Gastrocnemius medialis (tissue), 4 donors: Measurements from ENCODE around the gene FBXL17. TPM values are rescaled to one million over a fixed set of nuclear protein-coding genes. Genes with fewer than 3 reads are reported as not detected.

Source experiments
- ATAC-seq, 2 donors: fragments of 150-250 bp; one replicate each; pipeline ENCODE4 v1.9.1; 2016
- DNase-seq, 2 donors: peaks; one replicate each; pipeline ENCODE4 v3.0.0-alpha.2; 2019
- H3K27ac ChIP-seq, 4 donors: fragments of 200-600 bp; sonication (generic); 1 replicate in 1 of 4; 2 replicates in 3 of 4; pipeline ENCODE4 v1.5.1; 2016 to 2018; ENCODE audit warnings: mild to moderate bottlenecking in 2 of 4, moderate library complexity in 1 of 4
- H3K27me3 ChIP-seq, 3 donors: fragments of 200-600 bp; sonication (generic) in 2 of 3; 1 replicate in 1 of 3; 2 replicates in 2 of 3; pipeline versions ENCODE4 v1.5.1 to v1.6.0; 2016 to 2019; ENCODE audit warnings: mild to moderate bottlenecking in 1 of 3, moderate library complexity in 1 of 3
- H3K36me3 ChIP-seq, 2 donors: fragments of 200-600 bp; sonication (generic) in 1 of 2; one replicate each; pipeline ENCODE4 v1.5.1; 2017 to 2018
- H3K4me1 ChIP-seq, 2 donors: fragments of 200-600 bp; sonication (generic) in 1 of 2; one replicate each; pipeline ENCODE4 v1.5.1; 2016 to 2017; ENCODE audit warnings: mild to moderate bottlenecking in 2 of 2
- H3K4me3 ChIP-seq, 4 donors: fragments of 200-600 bp; sonication (generic) in 3 of 4; 1 replicate in 1 of 4; 2 replicates in 3 of 4; pipeline ENCODE4 v1.5.1; 2016 to 2019; ENCODE audit warnings: mild to moderate bottlenecking in 2 of 4
- H3K9me3 ChIP-seq, 3 donors: fragments of 200-600 bp; sonication (generic) in 2 of 3; 1 replicate in 1 of 3; 2 replicates in 2 of 3; pipeline ENCODE4 v1.5.1; 2016 to 2019
- CTCF ChIP-seq, 5 experiments: fragments of 450-650 bp in 3 of 5; fragments of 200-600 bp in 2 of 5; sonication (generic) in 2 of 5; IDR thresholded peaks in 4 of 5; conservative IDR thresholded peaks in 1 of 5; 1 replicate in 4 of 5; 2 replicates in 1 of 5; pipeline ENCODE4 v1.5.1; 2016 to 2019; ENCODE audit warnings: antibody characterized with exemption in 5 of 5, mild to moderate bottlenecking in 3 of 5, moderate library complexity in 3 of 5
- POLR2A ChIP-seq, 2 donors: fragments of 450-650 bp; IDR thresholded peaks; one replicate each; pipeline ENCODE4 v1.6.1; 2017; ENCODE audit warnings: antibody characterized with exemption in 2 of 2, mild to moderate bottlenecking in 2 of 2, moderate library complexity in 2 of 2
- in situ Hi-C, 4 donors: fragments of 200-750 bp; cut with MboI; loops; one replicate each; pipeline versions ENCODE4 v1.15.0 to v1.8.0; 2017; ENCODE audit warnings: low sequenced_read_pairs in 4 of 4
- intact Hi-C: fragments of 100-400 bp; cut with DNase I; formaldehyde crosslinking; loops from one replicate; pipeline ENCODE4 v1.15.1; 2023; ENCODE audit warnings: low total_unique reads
- total RNA-seq, 4 donors: library from RNA; depleted of rRNA; stranded (reverse); fragments of >200 nt; gene quantifications; one replicate each; pipeline versions ENCODE4 v1.1.0 to v1.2.3, GENCODE V29; 2016

The FBXL17 gene
- total RNA-seq, 4 donors from 2014 or later: 23.3 to 33.4 (median 26.9) TPM

- Histone ChIP-seq H3K27me3 (no peaks in the 10 kb centered on the region), H3K4me1 (no peaks in the 10 kb centered on the region), H3K36me3 (no peaks in the 10 kb centered on the region), H3K27ac (no peak overlapping the region), H3K4me3 (no peak overlapping the region), H3K9me3 (no peaks in the 10 kb centered on the region)
- TF ChIP-seq POLR2A (IDR thresholded peaks at IDR 0.05) (no peak), CTCF (IDR thresholded peaks at IDR 0.05 in 4 of 5, conservative IDR thresholded peaks at IDR 0.05 in 1 of 5) (no peak)
- no peak for DNase-seq
- ATAC-seq: no peak
- intact Hi-C loops: no loop called here
- in situ Hi-C loops: no loop called here
Observed at GRCh38 chr5:108079753-108080152, 302.1 kb downstream of the FBXL17 start.

- no peaks in the 10 kb centered on the region for H3K9me3 ChIP-seq
- no peaks in the 10 kb centered on the region for H3K36me3 ChIP-seq
- no peaks in the 10 kb centered on the region for H3K4me1 ChIP-seq
- H3K27me3 ChIP-seq: no peaks in the 10 kb centered on the region
- intact Hi-C loops (no loop called here), in situ Hi-C loops (no loop called here)
- DNase-seq (no peak), ATAC-seq (no peak)
- H3K27ac ChIP-seq: no peak overlapping the region
- TF ChIP-seq POLR2A (IDR thresholded peaks at IDR 0.05): no peak
- no peak for TF ChIP-seq CTCF (IDR thresholded peaks at IDR 0.05 in 4 of 5, conservative IDR thresholded peaks at IDR 0.05 in 1 of 5)
- H3K4me3 ChIP-seq: no peak overlapping the region
Observed at GRCh38 chr5:108078882-108079281, 303.0 kb downstream of the FBXL17 start.

- TF ChIP-seq CTCF (IDR thresholded peaks at IDR 0.05 in 4 of 5, conservative IDR thresholded peaks at IDR 0.05 in 1 of 5): no peak
- TF ChIP-seq POLR2A (IDR thresholded peaks at IDR 0.05): no peak
- Histone ChIP-seq H3K27ac (no peak overlapping the region), H3K27me3 (no peaks in the 10 kb centered on the region), H3K36me3 (no peaks in the 10 kb centered on the region), H3K9me3 (no peaks in the 10 kb centered on the region), H3K4me1 (no peaks in the 10 kb centered on the region), H3K4me3 (no peak overlapping the region)
- no peak for DNase-seq
- intact Hi-C loops (no loop called here), in situ Hi-C loops (no loop called here)
- no peak for ATAC-seq
Observed at GRCh38 chr5:108078345-108078744, 303.6 kb downstream of the FBXL17 start.

GRCh38 chr5:108074626-108075025 is 307.3 kb downstream of the FBXL17 start:
- DNase-seq (no peak), ATAC-seq (no peak)
- no peaks in the 10 kb centered on the region for H3K9me3 ChIP-seq
- H3K36me3 ChIP-seq: no peaks in the 10 kb centered on the region
- H3K4me3 ChIP-seq: no peak overlapping the region
- in situ Hi-C loops (no loop called here), intact Hi-C loops (no loop called here)
- H3K27me3 ChIP-seq: no peaks in the 10 kb centered on the region
- H3K4me1 ChIP-seq: no peaks in the 10 kb centered on the region
- TF ChIP-seq CTCF (IDR thresholded peaks at IDR 0.05 in 4 of 5, conservative IDR thresholded peaks at IDR 0.05 in 1 of 5): no peak
- TF ChIP-seq POLR2A (IDR thresholded peaks at IDR 0.05): no peak
- no peak overlapping the region for H3K27ac ChIP-seq

GRCh38 chr5:108064302-108064701 is 317.6 kb downstream of the FBXL17 start:
- ATAC-seq: no peak
- TF ChIP-seq POLR2A (IDR thresholded peaks at IDR 0.05) (no peak), CTCF (IDR thresholded peaks at IDR 0.05 in 4 of 5, conservative IDR thresholded peaks at IDR 0.05 in 1 of 5) (no peak)

More at GRCh38 chr5:108064302-108064701, 317.6 kb downstream of the FBXL17 start:
- Histone ChIP-seq H3K36me3 (no peaks in the 10 kb centered on the region), H3K27me3 (no peaks in the 10 kb centered on the region), H3K9me3 (no peaks in the 10 kb centered on the region), H3K4me3 (no peak overlapping the region), H3K27ac (no peak overlapping the region), H3K4me1 (peaks cover 4 to 8% of the 10 kb centered on the region in 2 donors)
- in situ Hi-C loops (no loop called here), intact Hi-C loops (no loop called here)
- no peak for DNase-seq
